ENCODE measurements around the gene FUT8.

- TF ChIP-seq CTCF (IDR thresholded peaks at IDR 0.05) = no peak
- no peak for TF ChIP-seq POLR2A (IDR thresholded peaks at IDR 0.05)
These were observed 8.9 kb downstream of the FUT8 start for GRCh38 chr14:65421201-65421981.
